HG03196 (cell line): ENCODE measurements around the gene SMAD1.

ENCODE experiments used
- ATAC-seq: cut with Tn5 transposase; IDR thresholded peaks from one replicate; pipeline ENCODE4 v1.9.1; 2021; ENCODE audit not compliant: unreplicated experiment

The SMAD1 gene

DNA sequence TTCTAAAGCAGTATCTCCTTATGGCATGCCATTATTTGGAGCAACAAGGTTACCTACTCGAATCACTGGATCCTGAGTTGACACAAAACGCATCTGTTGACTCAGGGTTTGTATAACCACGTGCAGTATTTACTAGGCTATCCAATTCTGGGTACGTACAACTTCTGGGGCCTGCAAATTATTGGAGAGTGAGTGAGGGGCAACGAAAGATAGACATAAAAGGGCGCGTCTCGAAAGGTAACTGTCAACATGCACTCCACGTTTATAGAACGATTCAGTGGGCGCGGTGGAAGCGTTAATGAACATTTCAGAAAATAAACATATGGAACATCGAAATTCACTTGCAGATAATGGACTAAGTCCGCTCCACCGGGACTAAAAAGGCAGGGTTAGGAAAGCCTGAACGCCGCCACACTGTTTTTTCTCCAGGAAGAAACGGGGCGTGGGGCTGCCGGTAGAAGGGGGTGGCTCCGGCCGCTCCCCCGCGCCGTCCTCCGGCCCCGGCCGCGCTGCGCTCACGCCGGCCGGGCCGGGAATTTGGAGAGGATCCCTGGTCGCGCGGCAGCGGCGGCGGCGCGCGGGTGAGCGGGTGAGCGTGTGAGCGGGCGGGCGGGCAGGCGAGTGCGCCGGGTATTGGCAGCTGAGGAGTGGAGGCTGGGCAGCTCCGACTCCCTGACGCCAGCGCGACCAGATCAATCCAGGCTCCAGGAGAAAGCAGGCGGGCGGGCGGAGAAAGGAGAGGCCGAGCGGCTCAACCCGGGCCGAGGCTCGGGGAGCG is at the start of gene SMAD1:
Gene SMAD1 (plus strand): TSS at position 690 of the 778 bp plus-strand sequence. CDS start 32,761 bp downstream, outside the sequence.
- peak; percentile 34 for ATAC-seq

DNA sequence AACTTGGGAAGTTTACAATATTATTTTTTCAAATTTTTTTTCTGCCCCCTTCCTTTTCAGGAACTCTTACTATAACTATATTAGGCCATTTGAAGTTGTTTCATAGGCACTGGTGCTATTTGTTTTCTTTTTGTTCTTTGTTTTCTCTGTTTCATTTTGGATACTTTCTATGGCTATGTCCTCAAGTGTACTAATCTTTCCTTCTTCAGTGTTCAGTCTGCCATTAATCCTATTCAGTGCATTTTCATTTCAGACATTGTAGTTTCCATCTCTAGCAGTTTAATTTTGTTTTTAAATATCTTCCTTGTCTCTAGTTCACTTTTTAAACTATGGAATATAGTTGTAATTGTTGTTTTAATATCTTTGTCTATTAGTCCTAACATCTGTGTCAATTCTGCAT is 48.0 kb upstream of the SMAD1 start:
- no peak for ATAC-seq

DNA sequence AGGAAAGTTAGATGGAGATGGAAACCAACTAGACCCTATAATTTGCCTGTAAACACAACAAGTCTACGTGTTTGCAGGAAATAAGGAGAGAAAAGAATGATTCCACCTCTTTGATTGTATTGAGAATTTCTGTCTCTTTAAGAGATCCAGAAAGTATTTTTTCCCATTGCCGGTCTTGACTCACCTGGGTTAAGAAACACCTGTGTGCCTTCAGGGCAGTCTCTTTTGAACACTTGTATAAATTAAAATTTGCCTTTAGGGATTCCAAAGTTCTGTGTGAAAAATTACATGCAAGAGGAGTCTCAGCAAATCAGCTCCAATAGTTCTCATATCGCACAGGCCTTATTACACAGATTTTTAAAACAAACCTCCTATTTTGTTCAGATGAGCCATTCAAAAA is 46.0 kb upstream of the SMAD1 start:
- ATAC-seq = no peak

DNA sequence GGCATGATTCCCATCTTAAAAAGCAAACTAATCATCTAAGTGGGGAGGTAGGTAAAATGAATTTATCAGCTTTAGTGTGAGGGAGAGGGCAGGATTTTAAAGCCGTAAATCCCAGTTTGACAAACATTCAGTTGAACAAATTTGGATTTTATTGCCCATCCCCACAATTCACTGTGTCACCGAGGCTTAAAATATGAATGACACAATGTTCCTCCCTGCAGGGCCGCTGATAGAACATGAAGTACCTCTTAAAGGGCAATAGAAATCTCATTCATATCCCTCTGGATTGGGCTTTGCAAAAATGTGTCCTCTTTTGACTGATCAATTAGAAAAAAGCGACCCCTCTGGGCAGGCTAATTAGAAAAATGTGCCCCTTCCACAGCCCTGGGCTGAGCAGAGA is 45.5 kb upstream of the SMAD1 start:
- no peak for ATAC-seq

DNA sequence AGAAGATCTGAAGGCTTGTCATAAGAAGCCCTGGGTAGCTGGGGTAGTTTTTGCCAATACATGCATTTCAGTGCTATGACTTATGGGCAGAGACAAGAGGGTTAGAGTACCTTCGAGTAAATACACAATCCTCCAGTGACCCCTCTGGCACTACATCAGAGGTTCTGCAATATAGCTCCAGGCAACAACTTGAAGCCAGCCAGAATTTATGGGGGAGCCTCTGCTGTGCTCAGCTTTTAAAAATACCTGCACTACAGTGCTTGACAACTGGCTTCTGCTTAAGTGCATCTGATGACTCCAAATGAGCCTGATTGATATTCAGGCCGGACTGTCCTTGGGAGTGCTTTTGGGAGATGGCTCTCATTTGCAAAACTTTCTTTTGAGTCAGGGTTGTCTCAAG is 44.9 kb upstream of the SMAD1 start:
- no peak for ATAC-seq

DNA sequence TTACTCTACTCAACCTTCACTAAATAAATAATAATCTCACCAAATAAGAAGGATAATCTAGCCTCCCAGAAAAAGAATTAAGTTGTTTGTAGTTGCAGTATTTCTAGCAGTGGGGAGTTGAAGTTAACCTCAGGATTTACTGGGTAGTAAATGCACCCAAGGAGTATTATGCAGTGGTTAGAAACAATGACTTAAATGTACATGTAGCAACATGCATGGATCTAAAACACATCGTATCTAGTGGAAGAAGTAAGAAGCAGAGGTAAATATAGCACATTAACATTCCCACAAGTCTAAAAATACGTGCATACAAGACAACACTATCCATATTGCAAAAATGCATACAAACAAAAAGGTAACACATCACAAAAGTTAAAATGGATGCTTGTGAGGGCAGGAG is 44.2 kb upstream of the SMAD1 start:
- no peak for ATAC-seq

DNA sequence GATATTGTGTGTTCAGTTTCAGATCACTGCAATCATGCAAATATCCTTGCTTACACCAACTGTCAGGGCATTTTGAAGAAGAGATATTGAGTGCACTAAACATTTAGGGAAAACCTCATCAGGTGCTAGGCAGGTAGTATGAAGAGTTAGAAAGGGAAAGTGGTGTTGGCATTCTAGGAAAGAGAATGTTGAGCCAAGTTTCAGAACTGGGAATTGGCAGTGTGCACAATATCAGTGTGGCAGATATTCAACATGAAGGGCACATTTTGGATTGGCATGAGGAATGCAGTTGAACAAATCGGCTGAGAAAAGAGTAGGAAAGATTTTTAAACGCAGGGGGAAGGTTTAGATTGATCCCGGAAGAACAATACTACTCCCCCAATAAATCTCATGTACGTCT is 43.4 kb upstream of the SMAD1 start:
- ATAC-seq = no peak

DNA sequence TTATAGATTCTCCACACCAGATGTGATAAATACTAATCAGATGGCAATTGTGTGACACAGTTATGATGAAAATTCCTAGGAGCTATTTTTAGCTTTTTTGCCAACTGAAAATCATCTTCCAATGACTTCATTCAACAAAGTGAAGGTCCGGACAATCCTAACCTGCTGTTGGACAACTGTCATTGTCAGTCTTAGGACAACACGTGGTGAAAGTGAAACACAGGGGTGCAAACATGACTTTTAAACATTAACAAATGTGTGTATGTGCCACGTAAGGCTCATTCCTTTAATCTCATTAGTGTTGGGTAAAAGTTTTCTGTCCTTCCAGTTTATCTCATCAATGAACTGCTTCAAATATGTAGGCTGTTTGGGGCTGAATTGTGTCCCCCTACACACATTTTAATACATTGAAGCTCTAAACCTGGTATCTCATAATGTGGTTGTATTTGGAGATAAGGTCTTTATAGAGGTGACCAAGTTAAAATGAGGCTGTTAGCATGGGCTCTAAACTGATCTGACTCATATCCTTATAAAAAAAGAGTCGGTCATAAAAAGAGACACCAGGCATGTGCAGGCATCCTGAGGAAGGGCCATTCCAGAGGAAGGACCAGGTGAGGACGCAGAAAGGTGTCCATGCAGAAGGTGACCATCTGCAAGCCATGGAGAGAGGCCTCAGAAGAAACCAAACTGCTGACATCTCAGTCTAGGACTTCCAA is 41.2 kb upstream of the SMAD1 start:
- ATAC-seq = no peak

DNA sequence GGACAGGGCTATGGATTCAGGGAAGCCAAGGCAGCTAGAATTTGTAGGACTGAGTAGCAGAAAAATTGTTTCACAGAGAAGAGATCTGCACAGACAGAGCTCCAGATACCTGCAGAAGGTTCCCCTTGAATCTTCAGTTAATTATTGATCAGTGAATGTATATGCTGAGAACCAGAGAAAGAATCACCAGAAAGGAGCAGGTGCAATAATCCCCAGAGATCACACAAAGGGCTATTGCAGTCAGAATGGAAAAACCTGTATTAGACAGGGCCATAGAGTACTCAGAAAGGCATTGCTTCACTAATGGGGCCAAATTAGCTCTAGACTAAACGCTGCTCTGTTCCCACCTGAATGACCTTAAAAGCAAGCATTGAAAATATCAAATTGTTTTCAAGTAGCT is 35.5 kb upstream of the SMAD1 start:
- ATAC-seq = peak; percentile 94

DNA sequence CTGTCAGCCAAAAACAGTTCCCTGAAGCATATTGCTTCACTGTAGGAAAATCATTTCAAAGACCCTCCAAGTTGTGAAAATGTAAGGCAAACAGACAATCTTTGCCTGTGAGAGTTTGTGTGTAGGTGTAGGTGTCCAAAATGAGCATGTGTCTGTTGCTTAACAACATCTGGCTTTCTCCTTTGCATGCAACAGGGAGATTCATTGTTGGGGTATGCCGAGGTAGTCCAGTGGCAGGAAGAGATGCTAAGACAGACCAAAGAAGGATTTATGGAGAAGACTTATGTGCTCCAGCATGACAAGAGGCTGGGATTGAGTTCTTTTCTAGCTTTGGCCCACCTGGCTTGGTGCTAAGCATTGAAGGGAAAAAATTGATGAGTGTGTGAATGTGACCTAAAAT is 29.8 kb upstream of the SMAD1 start:
- ATAC-seq = no peak

DNA sequence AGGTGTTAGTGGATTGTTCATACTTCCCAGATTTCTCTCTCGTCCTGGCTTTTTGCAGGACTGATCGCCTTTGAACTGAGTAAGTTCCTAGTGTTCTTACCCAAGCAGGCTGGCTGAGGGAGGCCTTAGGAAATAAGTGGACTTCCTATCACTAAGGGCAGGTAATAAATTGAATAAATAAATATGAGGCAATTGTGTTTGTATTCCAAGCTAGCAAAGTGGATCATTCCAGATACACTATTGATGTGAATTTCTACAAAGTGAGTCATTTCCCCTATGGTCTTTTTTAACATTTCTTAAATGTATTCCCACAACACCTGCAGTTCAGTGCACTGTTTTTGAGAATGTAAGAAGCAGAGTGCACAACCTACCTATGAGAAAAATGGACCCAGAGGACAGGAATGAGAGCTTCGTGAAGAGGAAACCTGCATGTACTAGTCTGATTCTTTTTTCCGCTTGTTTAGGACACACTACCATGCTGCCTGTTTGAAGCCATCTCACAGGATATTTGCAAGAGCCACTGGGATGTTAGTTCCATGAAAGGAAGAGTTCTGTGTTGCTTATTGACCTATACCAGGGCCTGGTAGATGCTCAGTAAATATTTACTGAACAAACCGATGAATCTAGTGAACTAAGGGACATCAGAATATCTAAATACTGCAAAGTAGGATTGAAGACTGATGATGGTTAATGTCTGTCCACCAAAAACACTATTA is 29.0 kb upstream of the SMAD1 start:
- no peak for ATAC-seq

DNA sequence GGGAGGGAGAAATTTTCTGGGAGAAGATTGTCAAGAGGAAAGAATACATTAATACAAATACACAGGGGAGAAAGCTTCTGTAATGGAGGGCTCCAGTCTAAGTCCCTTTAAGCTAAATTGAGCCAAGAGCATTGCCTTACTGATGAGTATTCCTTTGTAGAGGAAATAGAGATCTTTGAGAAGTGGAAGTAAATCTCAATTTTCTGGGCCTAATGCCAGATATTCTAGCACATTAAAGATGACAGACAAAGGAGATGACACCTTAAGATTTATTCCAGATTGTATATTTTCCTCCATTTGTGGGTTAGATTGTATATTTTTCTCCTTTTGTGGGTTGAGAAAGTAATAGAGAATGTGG is 28.5 kb upstream of the SMAD1 start:
- ATAC-seq = no peak

DNA sequence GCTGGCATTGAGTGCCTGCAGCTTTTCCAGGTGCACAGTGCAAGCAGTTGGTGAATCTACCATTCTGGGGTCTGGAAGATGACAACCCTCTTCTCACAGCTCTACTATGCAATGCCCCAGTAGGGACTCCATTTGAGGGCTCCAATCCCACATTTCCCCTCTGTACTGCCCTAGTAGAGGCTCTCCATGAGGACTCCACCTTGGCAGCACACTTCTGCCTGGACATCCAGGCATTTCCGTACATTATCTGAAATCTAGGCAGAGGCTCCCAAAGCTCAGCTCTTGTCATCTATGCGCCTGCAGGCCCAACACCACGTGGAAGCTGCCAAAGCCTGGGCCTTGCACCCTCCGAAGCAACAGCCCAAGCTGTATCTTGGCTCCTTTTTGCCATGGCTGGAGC is 8.4 kb upstream of the SMAD1 start:
- ATAC-seq = no peak

DNA sequence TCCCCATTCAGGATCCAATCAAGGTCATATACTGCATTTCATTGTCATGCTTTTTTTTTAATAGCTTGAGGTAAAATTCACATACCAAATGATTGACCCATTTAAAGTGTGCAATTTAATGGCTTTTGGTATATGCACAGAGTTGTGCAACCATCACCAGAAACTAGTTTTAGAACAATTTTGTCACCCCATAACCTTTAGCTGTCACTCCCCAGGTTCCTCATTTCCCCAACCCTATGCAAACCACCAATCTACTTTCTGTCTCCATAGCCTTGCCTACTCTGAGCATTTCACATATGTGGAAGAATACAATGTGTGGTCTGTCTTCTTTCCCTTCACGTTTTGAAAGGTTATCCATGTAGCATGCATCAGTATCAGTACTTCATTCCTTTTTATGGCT is 1.4 kb upstream of the SMAD1 start:
- no peak for ATAC-seq

DNA sequence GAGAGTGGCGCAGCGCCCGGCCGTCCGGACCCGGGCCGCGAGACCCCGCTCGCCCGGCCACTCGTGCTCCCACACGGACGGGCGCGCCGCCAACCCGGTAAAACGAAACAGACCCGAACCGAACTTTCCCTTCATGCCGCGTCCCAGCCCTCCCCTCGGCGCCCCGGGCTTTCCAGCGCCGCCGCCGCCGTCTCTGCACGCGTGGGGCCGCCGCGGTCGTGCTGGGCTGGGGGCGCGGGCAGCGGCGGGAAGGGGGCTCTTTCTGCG is 222 bp downstream of the SMAD1 start:
- ATAC-seq = no peak

DNA sequence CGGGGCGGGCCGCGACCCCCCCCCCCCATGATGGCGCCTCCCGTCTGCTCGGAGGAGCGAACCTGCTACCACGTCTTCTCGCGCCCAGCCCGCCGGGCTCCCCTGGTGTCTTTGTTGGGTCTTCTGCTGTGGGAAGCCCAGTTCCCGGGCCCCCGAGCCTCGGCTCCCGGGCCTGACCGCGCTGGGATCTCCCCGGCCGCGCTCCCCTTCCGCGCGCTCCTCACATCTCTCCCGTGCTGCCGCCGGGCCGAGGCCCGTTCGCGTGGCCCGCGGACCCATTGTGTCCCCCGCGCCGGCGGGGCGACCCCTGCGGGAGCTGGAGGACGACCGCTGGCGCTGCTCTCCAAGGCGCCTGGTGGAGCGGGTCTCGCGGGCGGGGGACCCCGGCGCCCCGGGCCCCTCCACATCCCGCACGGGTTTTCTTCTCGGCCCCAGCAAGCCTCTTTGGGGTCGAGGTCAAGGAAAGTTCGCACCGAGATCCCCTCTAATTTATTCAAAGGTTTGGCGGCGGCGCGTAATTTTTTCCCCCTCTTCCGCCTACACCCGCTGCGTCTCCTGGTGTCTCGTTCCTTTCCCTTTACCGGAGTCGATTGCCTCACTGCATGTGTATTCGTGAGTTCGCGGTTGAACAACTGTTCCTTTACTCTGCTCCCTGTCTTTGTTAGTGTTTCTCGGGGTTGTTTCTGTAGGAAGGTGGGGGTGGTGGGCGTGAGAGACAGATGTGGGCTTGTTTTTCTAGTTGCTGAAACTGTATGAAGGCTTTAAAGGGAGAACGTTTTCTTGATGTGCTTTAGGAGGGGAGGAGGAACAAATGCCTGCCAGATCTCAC is 770 bp downstream of the SMAD1 start:
- ATAC-seq = peak; percentile 32

DNA sequence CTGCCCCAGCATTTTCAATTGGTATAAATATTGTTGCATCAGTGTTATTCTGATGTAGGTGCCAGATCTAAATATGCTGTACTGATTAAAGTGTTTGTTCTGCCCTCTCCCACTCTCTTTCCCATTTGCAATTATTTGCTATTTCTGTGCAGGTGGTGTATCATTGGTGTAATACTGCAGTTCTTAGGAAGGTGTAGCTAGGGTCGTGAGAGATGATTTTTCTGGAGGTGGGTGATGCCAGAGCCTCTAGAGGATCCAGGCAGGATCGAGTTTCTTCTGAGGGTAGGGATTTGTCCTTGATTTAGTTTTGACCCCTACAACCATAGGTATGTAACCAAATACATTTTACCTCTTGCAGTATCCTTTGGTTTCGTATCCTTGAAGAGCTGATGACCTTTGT is 1.9 kb downstream of the SMAD1 start:
- no peak for ATAC-seq

DNA sequence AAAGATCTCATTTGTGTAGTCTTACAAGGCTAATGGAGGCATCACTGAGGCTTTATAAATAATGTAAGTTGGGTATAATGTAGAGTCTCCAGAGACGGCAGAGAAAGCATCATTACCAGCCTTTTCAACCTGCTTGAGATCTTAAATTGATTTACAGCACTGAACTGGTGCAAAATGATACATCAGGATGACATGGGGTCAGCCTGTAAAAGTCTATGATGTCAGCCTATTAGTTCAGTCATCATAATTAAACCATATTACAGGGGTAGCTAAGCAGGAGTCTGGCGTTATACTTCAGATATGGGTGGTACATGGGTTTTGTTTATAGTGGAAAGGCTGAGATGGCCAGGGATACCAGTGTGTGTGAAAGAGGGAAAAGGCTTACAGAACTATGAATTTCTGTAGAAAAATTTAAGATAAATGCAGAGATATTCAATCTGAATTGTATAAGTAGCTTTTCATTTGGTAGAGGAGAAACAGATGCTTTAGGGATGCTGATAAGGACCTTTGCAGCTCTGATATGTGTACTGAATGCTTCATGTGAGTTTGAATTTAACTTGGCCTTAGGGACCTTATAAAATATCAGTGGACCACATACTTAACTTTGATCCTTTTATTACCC is 2.7 kb downstream of the SMAD1 start:
- ATAC-seq = no peak

DNA sequence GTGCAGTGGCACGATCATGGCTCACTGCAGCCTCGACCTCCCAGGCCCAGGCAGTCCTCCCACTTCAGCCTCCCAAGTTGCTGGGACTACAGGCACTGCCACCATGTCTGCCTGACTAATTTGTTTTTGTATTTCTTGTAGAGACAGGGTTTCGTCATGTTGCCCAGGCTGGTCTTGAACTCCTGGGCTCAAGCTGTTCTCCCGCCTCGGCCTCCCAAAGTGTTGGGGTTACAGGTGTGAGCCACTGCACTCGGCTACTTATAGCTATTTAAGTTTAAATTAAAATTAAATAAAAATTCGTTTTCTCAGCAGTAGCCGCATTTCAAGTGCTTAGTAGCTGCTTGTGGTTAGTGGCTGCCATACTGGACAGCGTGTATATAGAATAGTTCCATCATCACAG is 3.5 kb downstream of the SMAD1 start:
- ATAC-seq = no peak

DNA sequence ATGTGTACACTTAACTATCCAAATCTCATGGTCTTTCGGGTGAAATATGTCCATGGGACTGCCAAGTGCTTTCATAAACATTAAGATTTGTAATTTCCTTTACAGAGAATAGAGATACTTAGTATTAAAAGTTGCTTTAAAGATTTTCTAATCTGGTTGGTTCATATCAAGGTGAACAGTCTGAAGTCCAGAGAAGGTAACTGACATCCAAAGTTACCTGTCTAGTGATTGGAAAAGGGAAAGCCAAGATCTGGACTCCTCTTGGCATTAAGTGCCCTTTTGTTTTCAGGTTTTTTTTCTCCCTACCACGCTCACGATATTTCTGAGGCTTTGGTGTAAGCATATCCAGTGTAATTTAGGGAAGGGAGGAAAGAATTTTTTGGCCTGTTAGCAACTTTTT is 5.0 kb downstream of the SMAD1 start:
- no peak for ATAC-seq

DNA sequence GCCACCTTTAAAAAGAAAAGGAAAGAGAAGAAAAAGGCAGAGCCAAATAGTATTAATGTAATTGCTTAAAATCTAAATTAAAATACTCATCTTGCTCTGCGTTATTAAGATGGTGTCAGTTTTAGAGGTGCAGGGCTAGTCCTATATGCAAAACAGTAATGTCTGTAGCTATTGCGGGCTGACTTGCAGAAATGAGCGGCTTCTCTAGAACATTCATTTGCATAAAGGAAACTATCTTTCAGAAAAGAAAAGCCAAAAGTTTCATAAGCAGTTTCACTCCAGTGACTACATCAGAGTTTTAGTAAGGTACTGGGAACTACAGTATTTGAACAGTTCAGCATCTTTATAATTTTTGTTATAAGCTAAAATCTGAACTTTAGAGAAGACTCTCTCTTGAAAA is 6.0 kb downstream of the SMAD1 start:
- peak; percentile 91 for ATAC-seq
